Tibial nerve (tissue), 4 donors: ENCODE data around the gene SGCG. TPM values are rescaled to one million over a fixed set of nuclear protein-coding genes. Genes with fewer than 3 reads are reported as not detected.
"Not testable (repeated sequence)": the region's sequence is repeated elsewhere in the genome, so short reads cannot be mapped to it uniquely, and the experiment has no call there.

ENCODE experiments used
- DNase-seq, 2 donors: peaks; one replicate each; pipeline ENCODE4 v3.0.0-alpha.2; 2019; ENCODE audit warnings: low spot score in 2 of 2
- H3K27ac ChIP-seq, 4 donors: fragments of 200-600 bp; sonication (generic) in 3 of 4; one replicate each; pipeline ENCODE4 v1.5.1; 2017 to 2019; ENCODE audit warnings: mild to moderate bottlenecking in 1 of 4
- H3K27me3 ChIP-seq, 2 donors: fragments of 200-600 bp; sonication (generic) in 1 of 2; one replicate each; pipeline versions ENCODE4 v1.5.1 to v1.6.0; 2017 to 2019
- H3K36me3 ChIP-seq, 3 donors: fragments of 200-600 bp; sonication (generic); one replicate each; pipeline ENCODE4 v1.5.1; 2018 to 2019
- H3K4me1 ChIP-seq, 4 donors: fragments of 200-600 bp; sonication (generic) in 3 of 4; one replicate each; pipeline ENCODE4 v1.5.1; 2017 to 2019
- H3K4me3 ChIP-seq, 4 donors: fragments of 200-600 bp; sonication (generic) in 3 of 4; one replicate each; pipeline ENCODE4 v1.5.1; 2017 to 2019; ENCODE audit warnings: mild to moderate bottlenecking in 1 of 4, moderate library complexity in 1 of 4
- H3K9me3 ChIP-seq, 4 donors: fragments of 200-600 bp; sonication (generic) in 3 of 4; one replicate each; pipeline ENCODE4 v1.5.1; 2017 to 2019
- CTCF ChIP-seq, 5 experiments: fragments of 200-600 bp in 3 of 5; fragments of 450-650 bp in 2 of 5; sonication (generic) in 3 of 5; IDR thresholded peaks; one replicate each; pipeline ENCODE4 v1.5.1; 2016 to 2019; ENCODE audit warnings: antibody characterized with exemption in 5 of 5, mild to moderate bottlenecking in 3 of 5, moderate library complexity in 2 of 5
- EP300 ChIP-seq, 2 donors: sonication (generic); formaldehyde crosslinking; IDR thresholded peaks; one replicate each; pipeline ENCODE4 v1.6.1; 2017; ENCODE audit warnings: antibody characterized with exemption in 2 of 2, mild to moderate bottlenecking in 1 of 2
- POLR2A ChIP-seq, 2 donors: fragments of 450-650 bp; IDR thresholded peaks; one replicate each; pipeline ENCODE4 v1.6.1; 2017; ENCODE audit warnings: antibody characterized with exemption in 2 of 2, mild to moderate bottlenecking in 2 of 2, moderate library complexity in 2 of 2
- WGBS, 2 donors: methylation state at CpG; one replicate each; pipeline ENCODE4 v1.1.5; 2018; 5-methylcytosine and 5-hydroxymethylcytosine counted together
- total RNA-seq, 4 donors: library from RNA; depleted of rRNA; stranded (reverse); fragments of >200 nt; gene quantifications; one replicate each; pipeline ENCODE4 v1.1.0, GENCODE V29; 2016

SGCG gene
- total RNA-seq, 4 donors from 2014 or later: 1.1 to 2.0 (median 1.7) TPM

- no peaks in the 10 kb centered on the region for H3K9me3 ChIP-seq
- no peak overlapping the region for H3K4me3 ChIP-seq
- no peak for TF ChIP-seq POLR2A (IDR thresholded peaks at IDR 0.05)
- TF ChIP-seq EP300 (IDR thresholded peaks at IDR 0.05): no peak
- TF ChIP-seq CTCF (IDR thresholded peaks at IDR 0.05): no peak
- 91 to 95% methylated on average over 3 of the region's 3 CpGs for WGBS, 2 donors
- no peak for DNase-seq
- no peaks in the 10 kb centered on the region for H3K36me3 ChIP-seq
- H3K27me3 ChIP-seq: no peaks in the 10 kb centered on the region
- H3K4me1 ChIP-seq: no peaks in the 10 kb centered on the region
- H3K27ac ChIP-seq: no peak overlapping the region
These were observed 25.0 kb downstream of the SGCG start for GRCh38 chr13:23205807-23206206.

- no peaks in the 10 kb centered on the region for H3K27me3 ChIP-seq
- TF ChIP-seq CTCF (IDR thresholded peaks at IDR 0.05): no peak
- no peak for TF ChIP-seq EP300 (IDR thresholded peaks at IDR 0.05)
- no peak for TF ChIP-seq POLR2A (IDR thresholded peaks at IDR 0.05)
- H3K4me3 ChIP-seq: no peak overlapping the region
- no peaks in the 10 kb centered on the region for H3K4me1 ChIP-seq
- no peak for DNase-seq
- no peaks in the 10 kb centered on the region for H3K36me3 ChIP-seq
- H3K27ac ChIP-seq: no peak overlapping the region
- H3K9me3 ChIP-seq: peaks cover 0 to 9% (median 0%) of the 10 kb centered on the region in 4 donors
- 30 to 34% methylated on average over 4 of the region's 4 CpGs for WGBS, 2 donors
These were observed 31.9 kb downstream of the SGCG start for GRCh38 chr13:23212671-23213070.

GRCh38 chr13:23231241-23231640, 50.5 kb downstream of the SGCG start:
- no peak for TF ChIP-seq POLR2A (IDR thresholded peaks at IDR 0.05)
- DNase-seq: no peak
- H3K36me3 ChIP-seq: no peaks in the 10 kb centered on the region
- H3K9me3 ChIP-seq: no peaks in the 10 kb centered on the region
- no peak overlapping the region for H3K4me3 ChIP-seq
- no peaks in the 10 kb centered on the region for H3K27me3 ChIP-seq
- H3K4me1 ChIP-seq: no peaks in the 10 kb centered on the region
- no peak overlapping the region for H3K27ac ChIP-seq

GRCh38 chr13:23235994-23236393, 55.2 kb downstream of the SGCG start:
- Histone ChIP-seq H3K9me3 (no peaks in the 10 kb centered on the region), H3K27me3 (no peaks in the 10 kb centered on the region), H3K4me1 (no peaks in the 10 kb centered on the region), H3K36me3 (no peaks in the 10 kb centered on the region), H3K27ac (no peak overlapping the region), H3K4me3 (no peak overlapping the region)
- no peak for TF ChIP-seq CTCF (IDR thresholded peaks at IDR 0.05)
- no peak for TF ChIP-seq POLR2A (IDR thresholded peaks at IDR 0.05)
- no peak for TF ChIP-seq EP300 (IDR thresholded peaks at IDR 0.05)
- no peak for DNase-seq

GRCh38 chr13:23243066-23243465, 62.3 kb downstream of the SGCG start:
- DNase-seq: no peak
- no peaks in the 10 kb centered on the region for H3K27me3 ChIP-seq
- no peak overlapping the region for H3K4me3 ChIP-seq
- TF ChIP-seq POLR2A (IDR thresholded peaks at IDR 0.05): no peak
- TF ChIP-seq CTCF (IDR thresholded peaks at IDR 0.05): no peak
- TF ChIP-seq EP300 (IDR thresholded peaks at IDR 0.05): no peak
- no peaks in the 10 kb centered on the region for H3K4me1 ChIP-seq
- no peaks in the 10 kb centered on the region for H3K36me3 ChIP-seq
- no peaks in the 10 kb centered on the region for H3K9me3 ChIP-seq
- WGBS, 2 donors: 60 to 67% methylated on average over 5 of the region's 5 CpGs
- H3K27ac ChIP-seq: no peak overlapping the region

GRCh38 chr13:23248410-23248809, 67.6 kb downstream of the SGCG start:
- not testable (repeated sequence) for H3K27me3 ChIP-seq, H3K4me3 ChIP-seq, H3K36me3 ChIP-seq, H3K4me1 ChIP-seq, H3K27ac ChIP-seq, DNase-seq, H3K9me3 ChIP-seq
- 95 to 96% methylated on average over 26 of the region's 26 CpGs for WGBS, 2 donors
